HEK293 (cell line): Measurements from ENCODE around the gene LTBP1.

Source experiments
- CTCF ChIA-PET: fragments of 350-600 bp; formaldehyde crosslinking; extraction: SDS; loops from one replicate; lab custom pipeline; 2021; ENCODE audit warnings: antibody characterized with exemption; lab: Yijun Ruan, JAX
- POLR2A ChIA-PET: fragments of 300-600 bp; formaldehyde crosslinking; extraction: SDS; loops from one replicate; lab custom pipeline; 2020; ENCODE audit warnings: antibody characterized with exemption, inconsistent platforms; lab: Yijun Ruan, JAX
- H3K27ac ChIP-seq: fragments of 200-500 bp; sonication (Bioruptor generic); 2 replicates; pipeline ENCODE4 v1.5.1; 2014; ENCODE audit warnings: low read depth, low read length, control low read depth, inconsistent platforms; ENCODE audit errors: extremely low read depth
- H3K36me3 ChIP-seq, 2 experiments: fragments of 200-500 bp in 1 of 2; sonication (Bioruptor generic) in 1 of 2; 1 replicate in 1 of 2; 2 replicates in 1 of 2; pipeline ENCODE4 v1.5.1; 2014 to 2017; ENCODE audit warnings: inconsistent platforms in 2 of 2, low read length in 2 of 2; ENCODE audit not compliant: control insufficient read depth in 2 of 2, insufficient read depth in 1 of 2
- H3K4me1 ChIP-seq: fragments of 200-500 bp; sonication (Bioruptor generic); 2 replicates; pipeline ENCODE4 v1.5.1; 2014; ENCODE audit warnings: mild to moderate bottlenecking, low read length, inconsistent platforms; ENCODE audit not compliant: control insufficient read depth, insufficient read depth
- H3K4me3 ChIP-seq: 2 replicates; pipeline ENCODE4 v1.5.1; 2011; ENCODE audit warnings: low read depth, mild to moderate bottlenecking, control low read depth, low read length, moderate library complexity
- H3K9me3 ChIP-seq: fragments of 200-500 bp; sonication (Bioruptor generic); 2 replicates; pipeline ENCODE4 v1.5.1; 2014; ENCODE audit warnings: low read depth, low read length, inconsistent platforms; ENCODE audit not compliant: control insufficient read depth, insufficient read depth
- GLI2 ChIP-seq: fragments of 450-650 bp; formaldehyde crosslinking; IDR thresholded peaks from 2 replicates; pipeline ENCODE4; 2017; ENCODE audit warnings: missing biosample characterization, missing genetic modification characterization, low read depth, borderline replicate concordance
- GLIS1 ChIP-seq: fragments of 450-650 bp; formaldehyde crosslinking; IDR thresholded peaks from 2 replicates; pipeline ENCODE4 v1.5.1; 2016; ENCODE audit warnings: missing biosample characterization, missing genetic modification characterization
- HOXD13 ChIP-seq: sonication (generic); formaldehyde crosslinking; IDR thresholded peaks from 2 replicates; pipeline ENCODE4 v1.8.0; 2022; ENCODE audit warnings: missing genetic modification reagents, borderline replicate concordance
- KLF1 ChIP-seq: fragments of 450-650 bp; formaldehyde crosslinking; IDR thresholded peaks from 2 replicates; pipeline ENCODE4 v1.5.1; 2016; ENCODE audit warnings: missing biosample characterization, missing genetic modification characterization
- PRDM2 ChIP-seq: fragments of 450-650 bp; formaldehyde crosslinking; IDR thresholded peaks from 2 replicates; pipeline ENCODE4 v1.5.1; 2016; ENCODE audit warnings: missing biosample characterization, missing genetic modification characterization, borderline replicate concordance
- YY1 ChIP-seq: fragments of 450-650 bp; formaldehyde crosslinking; IDR thresholded peaks from 2 replicates; pipeline ENCODE4 v1.5.1; 2018; ENCODE audit warnings: missing biosample characterization, missing genetic modification characterization
- ZBTB49 ChIP-seq: fragments of 450-650 bp; formaldehyde crosslinking; IDR thresholded peaks from 2 replicates; pipeline ENCODE4 v1.5.1; 2016; ENCODE audit warnings: missing biosample characterization, missing genetic modification characterization, low read depth
- ZNF132 ChIP-seq: fragments of 450-650 bp; formaldehyde crosslinking; IDR thresholded peaks from 2 replicates; pipeline ENCODE4 v1.5.1; 2017; ENCODE audit warnings: missing biosample characterization, missing genetic modification characterization, borderline replicate concordance
- ZNF19 ChIP-seq: fragments of 450-650 bp; formaldehyde crosslinking; IDR thresholded peaks from 2 replicates; pipeline ENCODE4; 2016; ENCODE audit warnings: missing biosample characterization, missing genetic modification characterization, low read depth
- ZNF26 ChIP-seq: fragments of 450-650 bp; formaldehyde crosslinking; IDR thresholded peaks from 2 replicates; pipeline ENCODE4 v1.5.1; 2016; ENCODE audit warnings: missing biosample characterization, missing genetic modification characterization
- ZNF449 ChIP-seq: fragments of 450-650 bp; formaldehyde crosslinking; IDR thresholded peaks from 2 replicates; pipeline ENCODE4 v1.5.1; 2017; ENCODE audit warnings: missing biosample characterization, mild to moderate bottlenecking, missing genetic modification characterization, moderate library complexity
- ZNF521 ChIP-seq: fragments of 450-650 bp; formaldehyde crosslinking; IDR thresholded peaks from 2 replicates; pipeline ENCODE4 v1.5.1; 2017; ENCODE audit warnings: missing biosample characterization, mild to moderate bottlenecking, missing genetic modification characterization
- ZNF560 ChIP-seq: fragments of 450-650 bp; formaldehyde crosslinking; IDR thresholded peaks from 2 replicates; pipeline ENCODE4 v1.5.1; 2017; ENCODE audit warnings: missing biosample characterization, missing genetic modification characterization, borderline replicate concordance
- ZNF610 ChIP-seq: fragments of 450-650 bp; formaldehyde crosslinking; IDR thresholded peaks from 2 replicates; pipeline ENCODE4 v1.5.1; 2016; ENCODE audit warnings: missing biosample characterization, missing genetic modification characterization, borderline replicate concordance
- ZNF658 ChIP-seq: fragments of 450-650 bp; formaldehyde crosslinking; IDR thresholded peaks from 2 replicates; pipeline ENCODE4; 2016; ENCODE audit warnings: missing biosample characterization, missing genetic modification characterization
- ZNF692 ChIP-seq: fragments of 450-650 bp; formaldehyde crosslinking; IDR thresholded peaks from 2 replicates; pipeline ENCODE4 v1.5.1; 2016; ENCODE audit warnings: missing biosample characterization, missing genetic modification characterization
- ZNF747 ChIP-seq: fragments of 450-650 bp; formaldehyde crosslinking; IDR thresholded peaks from 2 replicates; pipeline ENCODE4 v1.5.1; 2016; ENCODE audit warnings: missing biosample characterization, missing genetic modification characterization
- ZNF843 ChIP-seq: fragments of 450-650 bp; formaldehyde crosslinking; IDR thresholded peaks from 2 replicates; pipeline ENCODE4 v1.5.1; 2016; ENCODE audit warnings: missing biosample characterization, missing genetic modification characterization

LTBP1 gene

GRCh38 chr2:33014268-33014667 is 67.5 kb downstream of the LTBP1 start (continued):
- TF ChIP-seq ZNF521 (no peak), PRDM2 (tag by site-specific recombination) (no peak), YY1 (tag by site-specific recombination) (no peak), ZNF26 (no peak), ZNF610 (tag by site-specific recombination) (no peak), ZNF19 (tag by site-specific recombination) (no peak), ZNF560 (tag by site-specific recombination) (no peak), ZBTB49 (tag by site-specific recombination) (no peak), ZNF843 (tag by site-specific recombination) (peak; percentile 36; the same call in 1 of the 2 replicates)
- TF ChIP-seq, all 188 proteins: peak for 27

GRCh38 chr2:33015421-33016142 is 68.8 kb downstream of the LTBP1 start:
- CTCF ChIA-PET: no interaction called here
- no peak overlapping the region for H3K4me3 ChIP-seq
- no peak overlapping the region for H3K27ac ChIP-seq
- no peaks in the 10 kb centered on the region for H3K36me3 ChIP-seq
- POLR2A ChIA-PET: no interaction called here
- peaks cover 15% of the 10 kb centered on the region for H3K4me1 ChIP-seq
- no peak for TF ChIP-seq GLI2
- no peak for TF ChIP-seq ZNF132
- no peaks in the 10 kb centered on the region for H3K9me3 ChIP-seq

GRCh38 chr2:33018271-33018670 is 71.5 kb downstream of the LTBP1 start:
- H3K27ac ChIP-seq: no peak overlapping the region
- no peak for TF ChIP-seq ZNF658 (tag by site-specific recombination)
- no peak for TF ChIP-seq ZNF747 (tag by site-specific recombination)
- TF ChIP-seq GLIS1: no peak
- no peak for TF ChIP-seq ZNF692 (tag by site-specific recombination)
- no peak for TF ChIP-seq HOXD13 (CRISPR knock-in tag)
- TF ChIP-seq ZNF449 (tag by site-specific recombination): no peak
- no peak for TF ChIP-seq KLF1 (tag by site-specific recombination)
- no peak overlapping the region for H3K4me3 ChIP-seq
- ChIA-PET CTCF (no interaction called here), POLR2A (interaction anchor here (0.7 kb wide), 1 partner anchor 120 kb away, joined by 3 read pairs; no protein-coding TSS in a partner anchor)
- H3K4me1 ChIP-seq: peaks cover 10% of the 10 kb centered on the region
- no peaks in the 10 kb centered on the region for H3K9me3 ChIP-seq
- no peaks in the 10 kb centered on the region for H3K36me3 ChIP-seq
